Neural progenitor cell (in vitro differentiated cells): ENCODE data around the gene TNS3. TPM values are rescaled to one million over a fixed set of nuclear protein-coding genes. Genes with fewer than 3 reads are reported as not detected.

Experiments
- DNase-seq: peaks from one replicate; pipeline ENCODE4 v3.0.0-alpha.2; 2016; ENCODE audit warnings: low spot score
- H2AFZ ChIP-seq: fragments of 200-600 bp; sonication (generic); replicated peaks from 2 replicates; pipeline ENCODE4 v1.6.1; 2016; ENCODE audit warnings: antibody characterized with exemption
- H3F3A ChIP-seq: fragments of 200-600 bp; sonication (generic); 2 replicates; pipeline ENCODE4 v1.6.1; 2016; ENCODE audit warnings: antibody characterized with exemption, low read depth
- H3K27ac ChIP-seq: fragments of 200-600 bp; sonication (generic); 2 replicates; pipeline ENCODE4 v1.5.1; 2016; ENCODE audit warnings: mild to moderate bottlenecking
- H3K27me3 ChIP-seq: fragments of 200-600 bp; sonication (generic); 2 replicates; pipeline ENCODE4 v1.6.1; 2016; ENCODE audit warnings: mild to moderate bottlenecking, moderate library complexity
- H3K36me3 ChIP-seq: fragments of 200-600 bp; sonication (generic); 2 replicates; pipeline ENCODE4 v1.5.1; 2016
- H3K4me1 ChIP-seq: fragments of 200-600 bp; sonication (generic); 2 replicates; pipeline ENCODE4 v1.6.1; 2016; ENCODE audit warnings: mixed run types
- H3K4me2 ChIP-seq: fragments of 200-600 bp; sonication (generic); 2 replicates; pipeline ENCODE4 v1.6.1; 2016
- H3K4me3 ChIP-seq: fragments of 200-600 bp; sonication (generic); 2 replicates; pipeline ENCODE4 v1.5.1; 2016
- H3K79me2 ChIP-seq: fragments of 200-600 bp; sonication (generic); 2 replicates; pipeline ENCODE4 v1.6.1; 2016; ENCODE audit warnings: low read depth
- H3K9ac ChIP-seq: fragments of 200-600 bp; sonication (generic); 2 replicates; pipeline ENCODE4 v1.6.1; 2016
- H3K9me3 ChIP-seq: fragments of 200-600 bp; sonication (generic); 2 replicates; pipeline ENCODE4 v1.5.1; 2016; ENCODE audit warnings: low read depth
- H4K20me1 ChIP-seq: fragments of 200-600 bp; sonication (generic); 2 replicates; pipeline ENCODE4 v1.6.1; 2016; ENCODE audit warnings: low read depth
- H3K27ac Mint-ChIP-seq: 3 replicates; pipeline ENCODE4 v1.8.0; 2021; ENCODE audit warnings: mixed read lengths
- H3K27me3 Mint-ChIP-seq: 2 replicates; pipeline ENCODE4 v1.8.0; 2022; ENCODE audit warnings: low read depth, mild to moderate bottlenecking, inconsistent platforms, moderate library complexity, mixed read lengths; ENCODE audit not compliant: insufficient read depth
- H3K36me3 Mint-ChIP-seq: 3 replicates; pipeline ENCODE4 v1.8.0; 2021; ENCODE audit warnings: mixed read lengths
- H3K4me1 Mint-ChIP-seq: 3 replicates; pipeline ENCODE4 v1.8.0; 2021; ENCODE audit warnings: mixed read lengths
- H3K4me3 Mint-ChIP-seq: 3 replicates; pipeline ENCODE4 v1.8.0; 2021; ENCODE audit warnings: mild to moderate bottlenecking, moderate library complexity, mixed read lengths
- H3K9me3 Mint-ChIP-seq: 3 replicates; pipeline ENCODE4 v1.8.0; 2020; ENCODE audit warnings: mixed read lengths
- EZH2 ChIP-seq: fragments of 200-600 bp; sonication (generic); IDR thresholded peaks from 2 replicates; pipeline ENCODE4 v1.6.1; 2017; ENCODE audit warnings: antibody characterized with exemption, mild to moderate bottlenecking, moderate library complexity
- EZH2phosphoT487 ChIP-seq: fragments of 200-600 bp; sonication (generic); IDR thresholded peaks from 2 replicates; pipeline ENCODE4 v1.6.1; 2017; ENCODE audit warnings: antibody characterized with exemption
- total RNA-seq: library from RNA; depleted of rRNA; stranded (reverse); fragments of >200 nt; gene quantifications from 2 replicates; pipeline ENCODE4 v1.2.3, GENCODE V29; 2015; ENCODE audit warnings: low replicate concordance
- TF ChIP-seq, protein P1 (sequence below): fragments of 200-600 bp; sonication (generic); IDR thresholded peaks from 2 replicates; pipeline ENCODE4 v1.5.1; 2017; ENCODE audit warnings: antibody characterized with exemption, mild to moderate bottlenecking

TNS3 gene
- total RNA-seq, 1 donor from 2014 or later, result 15.0 TPM

DNA sequence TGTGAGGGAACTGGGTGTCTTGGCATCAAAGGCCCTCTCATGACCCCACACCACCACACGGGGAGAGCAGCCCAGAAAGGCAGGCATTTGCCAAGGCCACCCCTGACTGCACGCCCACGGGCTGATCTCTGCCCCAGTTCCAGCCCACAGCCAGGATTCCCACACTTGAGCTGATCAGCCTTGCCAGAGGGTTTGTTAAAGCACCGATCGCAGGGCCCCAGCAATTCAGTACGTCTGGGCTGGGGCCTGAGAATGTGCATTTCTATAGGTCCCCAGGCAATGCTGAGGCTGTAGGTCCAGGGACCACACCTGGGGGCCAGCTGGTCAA lies 103.9 kb downstream of the TNS3 start:
- Mint-ChIP-seq H3K4me3 (no peak overlapping the region), H3K36me3 (peaks cover 7% of the 10 kb centered on the region), H3K9me3 (peaks cover 2% of the 10 kb centered on the region), H3K27me3 (peaks cover 6% of the 10 kb centered on the region), H3K27ac (no peak overlapping the region), H3K4me1 (peaks cover 55% of the 10 kb centered on the region)
- H2AFZ ChIP-seq, result no peak overlapping the region
- H3K9me3 ChIP-seq, result no peaks in the 10 kb centered on the region
- no peak overlapping the region for H3K27ac ChIP-seq
- H3K36me3 ChIP-seq, result no peaks in the 10 kb centered on the region
- no peak for DNase-seq
- no peak overlapping the region for H3K4me2 ChIP-seq
- peaks cover 7% of the 10 kb centered on the region for H3K27me3 ChIP-seq
- TF ChIP-seq, protein P1, sequence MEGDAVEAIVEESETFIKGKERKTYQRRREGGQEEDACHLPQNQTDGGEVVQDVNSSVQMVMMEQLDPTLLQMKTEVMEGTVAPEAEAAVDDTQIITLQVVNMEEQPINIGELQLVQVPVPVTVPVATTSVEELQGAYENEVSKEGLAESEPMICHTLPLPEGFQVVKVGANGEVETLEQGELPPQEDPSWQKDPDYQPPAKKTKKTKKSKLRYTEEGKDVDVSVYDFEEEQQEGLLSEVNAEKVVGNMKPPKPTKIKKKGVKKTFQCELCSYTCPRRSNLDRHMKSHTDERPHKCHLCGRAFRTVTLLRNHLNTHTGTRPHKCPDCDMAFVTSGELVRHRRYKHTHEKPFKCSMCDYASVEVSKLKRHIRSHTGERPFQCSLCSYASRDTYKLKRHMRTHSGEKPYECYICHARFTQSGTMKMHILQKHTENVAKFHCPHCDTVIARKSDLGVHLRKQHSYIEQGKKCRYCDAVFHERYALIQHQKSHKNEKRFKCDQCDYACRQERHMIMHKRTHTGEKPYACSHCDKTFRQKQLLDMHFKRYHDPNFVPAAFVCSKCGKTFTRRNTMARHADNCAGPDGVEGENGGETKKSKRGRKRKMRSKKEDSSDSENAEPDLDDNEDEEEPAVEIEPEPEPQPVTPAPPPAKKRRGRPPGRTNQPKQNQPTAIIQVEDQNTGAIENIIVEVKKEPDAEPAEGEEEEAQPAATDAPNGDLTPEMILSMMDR, result no peak
- TF ChIP-seq EZH2 (no peak), EZH2phosphoT487 (no peak)
- no peak overlapping the region for H3K9ac ChIP-seq
- H4K20me1 ChIP-seq, result peaks cover 53% of the 10 kb centered on the region
- H3K79me2 ChIP-seq, result peaks cover 6% of the 10 kb centered on the region
- peaks cover 32% of the 10 kb centered on the region for H3F3A ChIP-seq
- H3K4me3 ChIP-seq, result no peak overlapping the region
- H3K4me1 ChIP-seq, result peaks cover 44% of the 10 kb centered on the region

DNA sequence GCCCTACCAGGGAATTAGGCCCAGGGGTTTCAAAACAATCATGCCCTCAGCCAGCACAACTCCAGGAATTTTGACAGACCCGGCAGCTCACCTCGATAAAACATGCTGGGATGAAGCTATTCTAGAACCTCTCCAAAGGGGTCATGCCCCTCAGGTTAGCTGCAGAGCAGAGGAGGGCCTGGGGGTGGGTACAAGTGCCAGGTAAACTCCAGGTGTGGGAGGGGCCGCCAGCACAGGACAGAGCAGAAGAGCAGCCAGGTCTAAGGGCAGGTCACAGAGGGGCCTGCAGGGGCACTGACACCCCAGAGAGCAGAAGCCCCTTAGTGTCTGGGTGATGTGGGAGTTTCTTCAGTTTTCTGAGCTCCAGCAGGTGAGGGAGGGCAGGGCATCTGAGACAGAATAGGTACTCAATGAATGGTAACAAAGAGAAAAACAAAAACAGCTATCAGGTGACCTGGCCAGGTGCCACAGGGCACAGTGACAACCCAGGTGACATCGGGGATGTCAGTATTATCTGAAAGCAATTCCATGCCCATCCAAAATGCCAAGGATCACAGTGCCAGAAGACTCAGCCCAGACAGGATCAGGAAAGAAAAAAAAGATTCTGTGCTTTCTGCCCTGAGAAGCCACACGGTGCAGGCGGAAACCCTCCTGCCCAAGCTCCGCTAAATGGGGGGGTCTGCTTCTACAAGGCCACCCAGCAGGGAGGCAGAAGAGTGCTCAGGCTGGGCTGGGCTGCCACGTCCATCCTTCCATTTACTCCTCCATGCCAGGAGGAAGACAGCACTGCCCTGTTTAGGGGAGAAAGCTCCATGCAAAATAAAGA lies 104.5 kb downstream of the TNS3 start:
- H3K4me2 ChIP-seq, result no peak overlapping the region
- H2AFZ ChIP-seq, result no peak overlapping the region
- no peaks in the 10 kb centered on the region for H3K9me3 ChIP-seq
- no peak for TF ChIP-seq EZH2phosphoT487
- TF ChIP-seq, protein P1, result no peak
- TF ChIP-seq EZH2, result no peak
- no peak overlapping the region for H3K4me3 Mint-ChIP-seq
- peaks cover 44% of the 10 kb centered on the region for H3K4me1 ChIP-seq
- no peak overlapping the region for H3K27ac ChIP-seq
- H3K36me3 Mint-ChIP-seq, result peaks cover 7% of the 10 kb centered on the region
- DNase-seq, result no peak
- H3K27me3 ChIP-seq, result peaks cover 5% of the 10 kb centered on the region
- H3K9ac ChIP-seq, result no peak overlapping the region
- H3K4me1 Mint-ChIP-seq, result peaks cover 53% of the 10 kb centered on the region
- peaks cover 6% of the 10 kb centered on the region for H3K27me3 Mint-ChIP-seq
- H3K9me3 Mint-ChIP-seq, result peaks cover 2% of the 10 kb centered on the region
- H3K27ac Mint-ChIP-seq, result no peak overlapping the region
- H3K79me2 ChIP-seq, result peaks cover 6% of the 10 kb centered on the region
- H4K20me1 ChIP-seq, result peaks cover 53% of the 10 kb centered on the region
- no peak overlapping the region for H3K4me3 ChIP-seq
- peaks cover 32% of the 10 kb centered on the region for H3F3A ChIP-seq
- no peaks in the 10 kb centered on the region for H3K36me3 ChIP-seq

DNA sequence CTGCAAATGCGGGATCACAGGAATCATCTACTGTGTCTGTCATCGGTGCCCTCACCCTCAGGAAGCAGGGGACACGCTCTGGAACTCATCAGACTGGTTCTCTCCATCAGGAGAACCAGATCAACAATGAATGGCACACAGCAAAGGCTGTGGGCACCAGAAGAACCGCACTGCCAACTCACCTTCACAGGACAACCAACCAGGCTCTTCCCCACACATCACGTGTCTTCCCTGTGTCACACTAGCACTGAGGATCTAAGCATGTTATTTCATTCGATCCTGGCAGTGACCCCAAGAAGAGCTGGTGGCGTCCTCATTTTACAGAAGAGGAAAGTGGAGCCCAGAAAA lies 106.1 kb downstream of the TNS3 start:
- H3K27me3 ChIP-seq, result no peaks in the 10 kb centered on the region
- no peak overlapping the region for H3K4me2 ChIP-seq
- Mint-ChIP-seq H3K36me3 (peaks cover 2% of the 10 kb centered on the region), H3K9me3 (peaks cover 2% of the 10 kb centered on the region), H3K27ac (no peak overlapping the region), H3K4me1 (peaks cover 52% of the 10 kb centered on the region), H3K27me3 (peaks cover 9% of the 10 kb centered on the region), H3K4me3 (peak overlapping the region; percentile 11)
- H3K4me3 ChIP-seq, result no peak overlapping the region
- no peaks in the 10 kb centered on the region for H3K9me3 ChIP-seq
- no peak for TF ChIP-seq EZH2phosphoT487
- H3F3A ChIP-seq, result peaks cover 35% of the 10 kb centered on the region
- no peak for DNase-seq
- peaks cover 61% of the 10 kb centered on the region for H4K20me1 ChIP-seq
- no peak overlapping the region for H3K9ac ChIP-seq
- peaks cover 6% of the 10 kb centered on the region for H3K79me2 ChIP-seq
- peaks cover 47% of the 10 kb centered on the region for H3K4me1 ChIP-seq
- H2AFZ ChIP-seq, result no peak overlapping the region
- no peaks in the 10 kb centered on the region for H3K36me3 ChIP-seq
- H3K27ac ChIP-seq, result no peak overlapping the region
